Activated naive CD8-positive, alpha-beta T cell treated with anti-CD3 and anti-CD28 coated beads, Interleukin-2, amount 10 ng/mL, durations not matched to agents 7 days and 5 days (primary cell): ENCODE results near the gene BORCS5. TPM values are rescaled to one million over a fixed set of nuclear protein-coding genes. Genes with fewer than 3 reads are reported as not detected.

ENCODE experiments used
- ATAC-seq: fragments of 150-1000 bp; cut with Tn5 transposase; one replicate; pipeline ENCODE4 v1.10.0; 2021; ENCODE audit warnings: low read depth, moderate library complexity
- POLR2A ChIA-PET: fragments of 350-600 bp; sonication (Branson Sonifier 250); formaldehyde crosslinking; loops from one replicate; lab custom pipeline; 2021; ENCODE audit warnings: antibody characterized with exemption; lab: Charles Lee
- DNase-seq: peaks from one replicate; pipeline ENCODE4 v3.0.0; 2021
- H3K27ac Mint-ChIP-seq: one replicate; pipeline ENCODE4 v1.8.0; 2022; ENCODE audit warnings: mild to moderate bottlenecking, mixed read lengths
- H3K27me3 Mint-ChIP-seq: one replicate; pipeline ENCODE4 v1.8.0; 2022; ENCODE audit warnings: mild to moderate bottlenecking, moderate library complexity, mixed read lengths
- H3K36me3 Mint-ChIP-seq: one replicate; pipeline ENCODE4 v1.8.0; 2021; ENCODE audit warnings: mild to moderate bottlenecking, mixed read lengths
- H3K4me1 Mint-ChIP-seq: one replicate; pipeline ENCODE4 v1.8.0; 2021; ENCODE audit warnings: mixed read lengths
- H3K4me3 Mint-ChIP-seq: one replicate; pipeline ENCODE4 v1.8.0; 2022; ENCODE audit warnings: mild to moderate bottlenecking, moderate library complexity, mixed read lengths
- H3K9me3 Mint-ChIP-seq: one replicate; pipeline ENCODE4 v1.8.0; 2021; ENCODE audit warnings: mixed read lengths
- total RNA-seq, 2 experiments: library from RNA; stranded (reverse); gene quantifications; one replicate each; pipeline ENCODE4 v1.2.3, GENCODE V29; 2021

Gene BORCS5
- total RNA-seq, 2 experiments from 2014 or later = 20.1 to 21.8 TPM

DNA sequence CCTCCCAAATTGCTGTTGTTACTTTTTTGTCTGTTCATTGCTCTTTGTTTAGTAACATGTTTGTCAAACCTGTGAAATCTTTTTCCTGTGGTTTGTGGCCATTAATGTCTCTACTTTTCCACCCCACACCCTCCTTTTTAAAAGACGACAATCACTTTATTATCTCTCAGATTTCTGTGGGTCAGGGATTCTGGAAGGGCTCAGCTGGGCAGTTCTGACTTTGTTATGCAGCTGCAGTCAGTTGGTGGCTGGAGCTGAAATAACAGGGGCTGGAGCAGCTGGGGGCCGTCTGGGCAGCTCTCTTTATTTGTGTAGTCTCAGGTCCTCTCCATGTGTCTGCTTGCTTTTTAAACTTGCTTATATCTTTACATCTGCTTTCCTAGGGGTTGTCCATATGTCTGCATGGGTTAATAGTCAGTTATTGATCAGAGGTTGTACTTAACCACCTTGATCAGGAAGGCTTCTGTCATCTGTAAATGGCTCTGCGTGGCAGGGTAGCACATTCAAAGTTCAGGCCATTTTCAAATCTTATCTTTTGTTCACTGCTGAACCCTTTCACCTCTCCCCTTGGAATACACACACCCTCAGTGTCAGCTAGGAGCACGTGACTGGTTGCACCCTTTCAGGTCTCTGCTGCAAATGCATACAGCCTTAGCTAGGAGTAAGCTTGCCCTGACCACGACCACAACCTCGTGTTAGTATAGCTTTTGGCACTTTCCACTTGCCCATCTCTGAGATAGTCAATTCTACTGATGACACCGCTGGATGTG lies 27.9 kb downstream of the BORCS5 start:
- Mint-ChIP-seq H3K4me3 (peak overlapping the region; percentile 63), H3K4me1 (peaks cover 51% of the 10 kb centered on the region), H3K36me3 (peaks cover 50% of the 10 kb centered on the region)

GRCh38 chr12:12387501-12387900 lies 30.6 kb downstream of the BORCS5 start:
- ATAC-seq (no peak), DNase-seq (no peak)
- POLR2A ChIA-PET = no interaction called here
- Mint-ChIP-seq H3K27me3 (no peaks in the 10 kb centered on the region), H3K9me3 (peaks cover 4% of the 10 kb centered on the region), H3K4me3 (no peak overlapping the region), H3K27ac (no peak overlapping the region), H3K36me3 (peaks cover 39% of the 10 kb centered on the region), H3K4me1 (peaks cover 43% of the 10 kb centered on the region)

More for the DNA sequence above, 27.9 kb downstream of the BORCS5 start:
- peaks cover 8% of the 10 kb centered on the region for H3K9me3 Mint-ChIP-seq
- peak; percentile 93 for ATAC-seq
- DNase-seq = peak; percentile 57
- no peaks in the 10 kb centered on the region for H3K27me3 Mint-ChIP-seq
- POLR2A ChIA-PET = interaction anchor here (0.9 to 1.6 kb wide), 7 partner anchors 57 to 352 kb away, joined by 3 to 7 read pairs (median 4); partner anchors contain the start of genes CDKN1B and DUSP16
- H3K27ac Mint-ChIP-seq = peak overlapping the region; percentile 90

DNA sequence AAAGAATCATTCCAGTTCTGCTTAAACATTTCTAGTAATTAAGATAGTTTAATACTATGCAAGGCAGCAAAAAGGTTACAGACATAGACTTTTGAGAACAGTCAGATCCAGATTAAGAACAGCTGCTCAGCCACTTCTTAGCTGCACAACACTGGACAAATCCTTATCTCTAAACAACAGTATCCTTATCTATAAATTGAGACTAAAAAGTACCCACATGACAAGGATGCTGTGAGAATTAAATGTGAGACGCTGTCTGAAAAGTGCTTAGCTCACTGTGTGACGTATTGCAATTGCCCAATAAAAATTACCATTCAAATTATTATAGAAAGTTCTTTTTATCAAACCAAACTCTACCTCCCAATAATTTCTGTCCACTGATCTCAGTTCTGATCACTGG lies 35.5 kb downstream of the BORCS5 start:
- no peaks in the 10 kb centered on the region for H3K27me3 Mint-ChIP-seq
- H3K4me1 Mint-ChIP-seq = peaks cover 13% of the 10 kb centered on the region
- H3K27ac Mint-ChIP-seq = no peak overlapping the region
- POLR2A ChIA-PET = interaction anchor here (0.6 to 0.9 kb wide), 2 partner anchors 305 to 323 kb away, joined by 3 read pairs; no protein-coding TSS in a partner anchor
- DNase-seq = no peak
- ATAC-seq = no peak
- no peak overlapping the region for H3K4me3 Mint-ChIP-seq
- no peaks in the 10 kb centered on the region for H3K9me3 Mint-ChIP-seq
- peaks cover 25% of the 10 kb centered on the region for H3K36me3 Mint-ChIP-seq

DNA sequence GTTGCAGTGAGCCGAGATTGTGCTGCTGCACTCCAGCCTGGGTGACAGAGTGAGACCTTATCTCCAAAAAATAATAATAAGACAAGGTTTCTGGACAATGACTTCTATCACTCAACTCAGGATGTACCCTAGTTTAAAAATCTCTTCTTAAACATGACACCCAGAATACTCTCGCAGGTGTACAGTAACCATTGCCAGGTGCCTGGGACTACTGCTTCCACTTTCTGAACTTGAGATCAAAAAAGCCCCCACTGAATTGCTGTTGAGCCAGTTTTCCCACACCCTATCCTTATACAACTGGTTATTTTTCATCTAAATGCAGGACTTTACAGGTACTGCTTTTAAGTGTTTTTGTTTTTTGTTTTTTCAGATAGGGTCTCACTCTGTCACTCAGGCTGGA lies 36.3 kb downstream of the BORCS5 start:
- POLR2A ChIA-PET = no interaction called here
- Mint-ChIP-seq H3K9me3 (no peaks in the 10 kb centered on the region), H3K27ac (no peak overlapping the region), H3K4me1 (peaks cover 8% of the 10 kb centered on the region), H3K36me3 (peaks cover 22% of the 10 kb centered on the region), H3K4me3 (no peak overlapping the region), H3K27me3 (no peaks in the 10 kb centered on the region)
- DNase-seq = no peak
- ATAC-seq = no peak

DNA sequence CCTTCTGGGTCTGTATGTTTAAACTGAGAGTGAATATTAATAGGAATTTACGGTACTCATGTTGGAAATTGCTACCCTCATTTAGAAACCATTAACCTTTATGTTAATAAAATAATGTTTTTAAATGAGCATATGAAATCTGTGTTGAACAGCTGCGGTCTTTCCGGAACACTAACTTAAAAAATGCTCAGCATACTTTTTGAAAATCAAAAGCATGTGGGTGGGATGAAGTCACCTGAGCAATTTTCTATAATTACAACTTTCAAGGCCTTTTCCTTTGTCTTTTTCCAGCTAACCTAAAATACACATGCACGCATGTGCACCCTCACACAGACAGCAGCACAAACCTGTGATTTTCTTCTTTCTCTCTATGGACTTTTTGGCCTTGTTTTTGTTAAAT lies 39.8 kb downstream of the BORCS5 start:
- H3K4me1 Mint-ChIP-seq = peaks cover 11% of the 10 kb centered on the region
- no peak for DNase-seq
- H3K9me3 Mint-ChIP-seq = peaks cover 5% of the 10 kb centered on the region
- POLR2A ChIA-PET = no interaction called here
- peaks cover 22% of the 10 kb centered on the region for H3K36me3 Mint-ChIP-seq
- H3K27me3 Mint-ChIP-seq = no peaks in the 10 kb centered on the region
- H3K27ac Mint-ChIP-seq = no peak overlapping the region
- ATAC-seq = no peak
- H3K4me3 Mint-ChIP-seq = no peak overlapping the region

GRCh38 chr12:12397184-12397583 lies 40.3 kb downstream of the BORCS5 start:
- ATAC-seq (no peak), DNase-seq (no peak)
- Mint-ChIP-seq H3K27ac (no peak overlapping the region), H3K4me1 (peaks cover 13% of the 10 kb centered on the region), H3K36me3 (peaks cover 22% of the 10 kb centered on the region), H3K4me3 (no peak overlapping the region), H3K9me3 (peaks cover 5% of the 10 kb centered on the region), H3K27me3 (no peaks in the 10 kb centered on the region)
- POLR2A ChIA-PET = no interaction called here

DNA sequence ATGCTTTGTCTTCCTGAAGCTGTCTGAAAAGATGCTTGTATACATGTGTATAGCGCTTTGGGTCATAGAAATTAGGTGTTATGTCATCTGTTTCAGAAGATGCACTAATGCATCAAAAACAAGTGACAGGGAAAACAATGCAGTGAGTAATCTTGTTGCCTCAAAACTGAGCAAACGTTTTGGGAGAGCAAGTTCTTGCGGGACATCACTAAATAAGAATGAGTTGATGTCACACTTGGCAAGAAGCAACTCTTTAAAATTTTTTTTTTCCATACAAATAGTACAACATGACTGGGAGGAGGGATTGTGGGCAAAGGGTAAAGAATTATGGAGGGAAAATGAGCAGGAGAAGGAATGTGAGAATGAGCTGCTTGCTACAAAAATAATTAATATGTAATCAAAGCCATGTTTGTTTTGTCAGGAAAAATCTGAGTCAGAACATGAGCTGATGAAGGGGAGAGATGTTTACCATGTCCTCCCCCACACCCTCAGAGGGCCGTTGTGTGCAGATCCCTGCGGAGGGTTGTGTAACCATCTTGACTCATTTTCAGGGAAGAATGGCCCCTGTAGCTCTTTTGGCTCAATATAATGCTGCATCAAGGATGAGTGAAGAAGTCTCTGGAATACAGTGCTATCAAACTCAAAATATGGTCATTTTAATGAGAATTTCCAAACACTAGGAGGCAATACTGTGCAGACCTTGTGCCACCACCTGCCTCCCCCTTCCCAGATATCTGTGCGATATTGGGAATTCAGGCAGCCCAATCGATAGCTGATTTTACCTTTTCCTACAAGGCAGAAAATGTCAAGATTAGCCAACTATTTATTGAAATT lies 41.4 kb downstream of the BORCS5 start:
- Mint-ChIP-seq H3K9me3 (peaks cover 5% of the 10 kb centered on the region), H3K27ac (no peak overlapping the region), H3K4me3 (no peak overlapping the region), H3K27me3 (no peaks in the 10 kb centered on the region), H3K36me3 (peaks cover 21% of the 10 kb centered on the region), H3K4me1 (peaks cover 19% of the 10 kb centered on the region)
- no peak for DNase-seq
- POLR2A ChIA-PET = interaction anchor here (0.6 to 0.7 kb wide), 2 partner anchors 10 to 18 kb away, joined by 3 to 4 read pairs; no protein-coding TSS in a partner anchor
- no peak for ATAC-seq

DNA sequence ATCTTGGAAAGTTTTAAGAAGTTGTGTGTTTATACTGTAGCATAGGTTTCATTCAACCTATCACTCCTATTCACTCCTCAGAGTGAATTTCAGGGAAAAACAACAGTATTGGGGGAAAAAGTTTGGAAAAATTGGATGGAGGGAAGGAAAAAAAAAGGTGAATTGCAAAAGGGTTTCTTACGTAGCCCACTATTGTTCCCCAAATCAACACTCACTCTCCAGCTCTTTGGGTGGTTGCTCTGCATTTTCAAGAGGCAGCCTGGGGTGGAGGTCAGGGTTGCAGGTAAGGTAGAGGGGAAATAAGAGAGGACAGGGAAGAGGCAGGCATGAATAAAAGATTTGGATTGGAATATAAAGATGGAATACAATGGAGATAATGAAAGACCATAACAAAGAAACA lies 42.3 kb downstream of the BORCS5 start:
- Mint-ChIP-seq H3K4me1 (peaks cover 23% of the 10 kb centered on the region), H3K9me3 (peaks cover 5% of the 10 kb centered on the region), H3K36me3 (peaks cover 24% of the 10 kb centered on the region), H3K27me3 (no peaks in the 10 kb centered on the region), H3K27ac (no peak overlapping the region), H3K4me3 (no peak overlapping the region)
- no peak for ATAC-seq
- POLR2A ChIA-PET = no interaction called here
- DNase-seq = no peak

DNA sequence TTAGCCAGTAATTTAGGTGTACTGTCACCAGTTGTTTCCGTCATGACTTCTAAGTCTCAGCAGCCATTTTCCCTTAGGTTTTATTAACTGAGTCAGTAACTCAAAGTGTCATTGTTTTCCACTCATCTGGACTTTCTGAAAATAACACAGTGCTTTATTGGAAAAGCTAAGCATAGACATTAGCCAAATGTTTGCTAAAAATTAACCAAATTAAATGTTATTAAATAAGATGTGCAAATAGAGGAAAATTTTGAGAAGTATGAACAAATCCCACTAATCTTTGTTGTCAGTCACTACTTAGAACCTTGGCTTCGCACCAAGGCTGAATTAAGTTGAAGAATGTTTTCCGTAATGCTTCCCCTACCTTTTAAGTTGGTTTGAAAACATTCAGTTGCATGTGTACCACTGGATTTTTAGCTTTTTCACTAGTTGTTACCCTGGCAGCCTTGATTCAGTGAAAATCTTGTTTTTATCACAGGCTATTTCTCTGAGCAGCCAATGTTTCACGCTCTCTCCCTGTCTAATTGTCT lies 43.0 kb downstream of the BORCS5 start:
- peaks cover 22% of the 10 kb centered on the region for H3K36me3 Mint-ChIP-seq
- POLR2A ChIA-PET = no interaction called here
- peaks cover 5% of the 10 kb centered on the region for H3K9me3 Mint-ChIP-seq
- H3K27me3 Mint-ChIP-seq = no peaks in the 10 kb centered on the region
- DNase-seq (no peak), ATAC-seq (no peak)
- H3K4me3 Mint-ChIP-seq = no peak overlapping the region
- H3K4me1 Mint-ChIP-seq = peaks cover 23% of the 10 kb centered on the region
- H3K27ac Mint-ChIP-seq = no peak overlapping the region

DNA sequence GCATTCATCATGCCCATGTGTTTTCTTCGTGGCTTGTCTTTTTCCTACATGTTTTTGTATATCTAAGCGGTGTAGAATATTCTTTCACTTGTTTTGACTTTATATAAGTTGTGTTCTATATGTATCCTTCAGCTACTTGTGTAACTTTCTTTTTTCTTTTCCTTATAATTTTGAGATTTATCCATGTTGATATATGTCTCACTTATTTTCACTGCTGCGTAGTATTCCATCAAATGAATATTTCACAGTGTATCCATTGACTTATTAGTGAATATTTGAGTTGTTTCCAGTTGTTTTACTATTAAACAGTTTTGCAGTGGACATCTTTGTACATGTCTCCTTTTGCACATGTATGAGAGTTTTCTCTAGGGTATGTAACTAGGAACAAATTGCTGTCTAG lies 43.9 kb downstream of the BORCS5 start:
- POLR2A ChIA-PET = interaction anchor here (0.6 kb wide), 1 partner anchor 301 kb away, joined by 7 read pairs; no protein-coding TSS in a partner anchor
- H3K36me3 Mint-ChIP-seq = peaks cover 18% of the 10 kb centered on the region
- ATAC-seq (no peak), DNase-seq (no peak)
- H3K27me3 Mint-ChIP-seq = no peaks in the 10 kb centered on the region
- peaks cover 5% of the 10 kb centered on the region for H3K9me3 Mint-ChIP-seq
- peaks cover 22% of the 10 kb centered on the region for H3K4me1 Mint-ChIP-seq
- no peak overlapping the region for H3K4me3 Mint-ChIP-seq
- H3K27ac Mint-ChIP-seq = no peak overlapping the region

DNA sequence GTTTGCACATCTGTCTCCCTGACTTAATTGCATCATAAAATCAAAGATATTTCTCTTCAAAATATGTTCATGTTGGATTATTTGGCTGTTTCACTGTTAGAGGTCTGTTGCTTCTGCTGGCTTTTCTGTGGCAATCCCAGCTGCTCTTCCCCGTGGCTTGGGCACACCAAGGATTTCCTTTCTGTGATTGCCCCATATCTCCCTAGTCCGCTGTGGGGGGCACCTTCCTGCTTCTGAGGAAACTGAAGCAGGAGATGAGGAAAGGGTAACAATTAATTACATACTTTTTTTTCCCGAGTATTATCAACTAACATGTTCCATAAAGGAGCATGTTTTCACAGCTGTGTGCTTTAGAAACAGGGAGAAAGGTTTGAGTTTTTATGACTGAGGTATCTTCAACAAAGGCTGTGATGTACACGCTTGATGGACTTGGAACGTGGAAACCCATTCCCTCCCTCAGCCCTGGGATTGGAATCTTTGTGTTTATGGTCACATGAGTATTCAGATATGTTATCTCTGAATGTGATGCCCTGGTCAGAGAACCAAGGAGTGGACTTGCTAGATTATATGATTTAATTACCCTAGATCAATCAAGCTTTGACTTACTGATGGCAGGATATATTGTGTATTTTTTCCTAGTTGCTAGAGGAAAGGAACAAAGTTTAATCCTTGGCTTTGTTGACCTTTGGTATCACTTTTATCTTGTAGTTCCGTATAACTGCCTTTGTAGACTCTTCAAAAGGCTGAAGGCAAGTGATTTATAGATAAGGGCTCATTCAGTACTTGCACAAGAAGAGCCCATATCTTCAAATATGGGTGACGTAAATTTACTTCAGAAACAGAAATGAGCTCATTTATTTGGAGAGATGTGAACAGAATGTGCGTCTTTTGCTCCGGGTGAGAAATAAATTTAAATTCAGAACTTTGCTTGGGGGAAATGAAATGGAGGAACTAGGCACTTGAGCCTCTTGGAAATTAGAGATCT lies 46.7 kb downstream of the BORCS5 start:
- POLR2A ChIA-PET = interaction anchor here (0.5 to 0.6 kb wide), 2 partner anchors 29 to 232 kb away, joined by 3 to 5 read pairs; no protein-coding TSS in a partner anchor
- DNase-seq = no peak
- peaks cover 5% of the 10 kb centered on the region for H3K9me3 Mint-ChIP-seq

GRCh38 chr12:12404297-12404696 lies 47.4 kb downstream of the BORCS5 start:
- H3K27me3 Mint-ChIP-seq = no peaks in the 10 kb centered on the region
- DNase-seq (no peak), ATAC-seq (no peak)
- POLR2A ChIA-PET = no interaction called here
- H3K9me3 Mint-ChIP-seq = peaks cover 5% of the 10 kb centered on the region
- H3K4me3 Mint-ChIP-seq = no peak overlapping the region
- H3K27ac Mint-ChIP-seq = no peak overlapping the region
- H3K4me1 Mint-ChIP-seq = peaks cover 28% of the 10 kb centered on the region
- H3K36me3 Mint-ChIP-seq = peaks cover 27% of the 10 kb centered on the region

More for the DNA sequence above, 46.7 kb downstream of the BORCS5 start:
- peaks cover 27% of the 10 kb centered on the region for H3K36me3 Mint-ChIP-seq
- H3K4me1 Mint-ChIP-seq = peaks cover 27% of the 10 kb centered on the region
- no peak overlapping the region for H3K27ac Mint-ChIP-seq
- ATAC-seq = no peak
- no peak overlapping the region for H3K4me3 Mint-ChIP-seq
- H3K27me3 Mint-ChIP-seq = no peaks in the 10 kb centered on the region
